Measurements from ENCODE around the gene SLC41A3.
"Not testable (repeated sequence)": the region's sequence is repeated elsewhere in the genome, so short reads cannot be mapped to it uniquely, and the experiment has no call there.

SLC41A3 gene

DNA sequence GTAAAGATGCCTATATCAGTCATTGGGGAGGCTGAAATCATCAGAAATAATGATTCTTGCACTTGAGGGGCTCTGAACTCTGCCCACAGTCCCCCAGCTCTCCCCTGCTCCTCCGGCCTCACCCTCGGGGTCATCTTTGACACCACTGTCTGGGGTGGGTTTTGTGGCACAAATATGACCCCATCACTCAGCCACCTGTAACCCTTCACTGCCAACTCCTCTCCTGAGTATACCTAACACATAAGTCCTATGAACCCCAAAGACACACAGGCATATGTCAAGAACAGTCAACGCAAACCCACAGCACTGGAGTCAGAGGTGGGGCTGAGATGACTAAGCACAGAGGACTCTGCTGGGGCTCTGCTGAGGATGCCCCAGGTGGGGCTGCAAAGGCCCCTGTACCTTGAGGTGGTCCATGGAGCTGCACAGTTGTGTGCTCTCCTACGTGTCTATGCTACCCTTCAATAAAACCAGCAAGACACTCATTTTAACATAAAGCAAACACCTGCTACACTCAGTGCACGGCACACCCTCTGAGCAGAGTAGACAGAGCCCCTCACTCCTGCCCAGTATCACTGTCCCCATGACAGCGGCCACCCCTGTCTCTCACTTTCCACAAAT lies 29.9 kb downstream of the SLC41A3 start:
- DNase-seq (ENCODE audit: low spot score) = no peak

DNA sequence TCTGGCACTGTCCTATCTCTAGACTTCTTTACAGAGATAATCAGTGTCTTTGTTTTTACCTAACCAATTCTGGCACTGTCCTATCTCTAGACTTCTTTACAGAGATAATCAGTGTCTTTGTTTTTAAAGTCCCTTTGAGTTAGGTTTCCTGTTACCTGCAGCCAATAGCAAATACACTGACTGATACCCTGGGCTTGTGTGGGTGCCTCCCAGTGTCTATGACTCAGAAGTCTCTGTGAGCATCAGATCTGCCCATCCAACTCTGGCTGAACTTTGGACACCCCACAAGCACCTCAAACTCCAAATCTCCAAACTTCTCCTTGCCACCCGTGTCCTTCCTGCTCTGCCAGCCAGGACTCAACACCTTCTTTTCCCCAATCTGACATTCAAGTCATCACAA lies 30.4 kb downstream of the SLC41A3 start:
- DNase-seq (ENCODE audit: low spot score) = no peak

DNA sequence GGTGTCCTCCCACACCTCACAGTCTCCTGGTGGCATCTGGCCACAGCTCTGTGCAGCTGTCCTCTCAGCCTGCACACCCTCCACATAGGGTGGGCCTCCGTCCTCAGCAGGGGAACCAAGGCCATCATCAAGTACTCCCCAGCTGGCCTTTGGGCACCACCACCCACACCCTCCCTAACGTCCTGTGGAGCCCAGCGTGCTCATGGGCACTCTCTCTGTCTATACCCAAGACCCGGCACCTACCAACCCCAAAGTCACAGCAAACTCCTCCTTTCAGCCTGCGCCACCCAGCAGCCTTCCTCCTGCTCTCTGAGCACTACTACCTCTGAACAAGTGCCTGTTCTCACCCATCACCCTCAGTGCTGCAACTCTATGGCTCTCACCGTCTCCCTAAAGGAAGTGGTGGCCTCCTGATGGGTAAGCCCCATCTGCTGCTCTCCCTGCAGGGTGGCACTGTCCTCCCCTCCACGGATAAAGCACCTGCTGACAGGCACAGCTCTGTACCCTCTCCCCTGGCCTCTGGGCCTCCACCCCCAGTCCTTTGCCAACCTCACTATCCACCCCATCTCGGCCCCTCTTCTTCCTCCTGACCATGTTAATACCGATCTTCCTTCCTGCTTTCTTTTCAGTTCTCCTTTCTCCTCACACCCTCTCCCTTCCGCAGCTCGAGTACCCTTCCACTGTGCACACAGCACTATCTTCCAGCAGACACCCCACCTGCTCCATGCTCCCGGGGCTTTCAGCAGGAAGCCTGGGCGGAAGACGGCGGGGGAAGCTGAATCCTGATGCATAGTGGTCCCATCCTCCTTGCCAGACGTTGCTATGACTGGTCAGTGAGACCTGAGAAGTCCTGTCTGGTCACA lies 31.5 kb downstream of the SLC41A3 start:
- DNase-seq (ENCODE audit: low spot score) = no peak

DNA sequence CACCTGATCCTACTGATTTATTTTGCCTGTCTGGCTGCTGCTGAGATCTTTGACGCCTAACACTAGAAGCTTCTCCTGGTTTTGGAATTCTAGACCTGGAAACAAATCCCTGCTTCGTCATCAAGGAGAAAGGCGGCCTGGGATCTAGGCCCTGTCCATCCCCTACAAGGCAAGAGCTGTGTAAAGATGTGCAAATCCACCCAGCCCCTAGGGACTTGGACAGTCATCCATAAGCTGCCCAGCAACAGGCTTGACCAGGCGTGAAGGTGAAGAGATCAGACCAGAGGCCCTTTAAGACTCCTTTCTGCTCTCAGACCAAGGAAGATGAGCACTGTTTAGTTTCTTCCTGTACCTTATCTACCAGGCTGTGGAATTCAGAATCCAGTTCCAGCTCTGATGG lies 32.2 kb downstream of the SLC41A3 start:
- DNase-seq (ENCODE audit: low spot score) = no peak

DNA sequence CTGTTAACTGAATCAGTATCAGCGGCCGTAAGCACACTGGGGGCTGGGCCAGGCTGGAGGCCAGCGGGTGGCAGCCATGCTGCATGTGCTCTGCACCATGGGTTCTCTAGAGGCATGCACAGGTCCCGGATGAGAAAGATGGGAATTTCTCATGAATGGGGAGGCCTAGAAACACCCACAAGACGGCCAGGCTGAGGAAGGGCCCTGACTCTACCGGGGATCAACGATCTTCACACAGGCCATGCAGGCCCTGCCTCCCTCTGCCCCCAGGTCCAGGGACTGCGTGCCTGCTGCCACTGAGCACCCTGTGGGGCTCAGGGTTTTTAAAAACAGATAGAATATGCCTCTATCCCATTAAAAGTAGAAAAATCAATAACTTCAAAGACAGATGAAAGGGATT lies 32.7 kb downstream of the SLC41A3 start:
- no peak for DNase-seq (ENCODE audit: low spot score)

GRCh38 chr3:126050626-126051025 lies 33.3 kb downstream of the SLC41A3 start:
- no peak for DNase-seq (ENCODE audit: low spot score)

DNA sequence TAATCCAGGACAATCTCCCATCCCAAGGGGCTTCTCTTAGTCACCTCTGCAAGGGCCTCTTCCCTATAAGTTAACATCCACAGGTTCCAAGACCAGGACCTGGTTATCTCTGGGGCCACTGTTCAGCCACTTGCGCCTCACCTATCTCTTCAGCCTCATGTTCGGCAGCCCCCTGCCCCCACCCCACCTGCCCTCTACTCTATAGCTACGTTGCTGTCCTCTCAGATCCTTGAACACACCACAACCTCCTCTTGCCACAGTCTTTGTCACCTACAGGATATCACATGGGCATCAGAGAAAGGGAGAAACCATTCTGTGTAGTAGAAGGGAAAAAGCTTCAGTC lies 33.9 kb downstream of the SLC41A3 start:
- DNase-seq (ENCODE audit: low spot score) = no peak

GRCh38 chr3:126049289-126050049 lies 34.5 kb downstream of the SLC41A3 start:
- no peak for DNase-seq (ENCODE audit: low spot score)

DNA sequence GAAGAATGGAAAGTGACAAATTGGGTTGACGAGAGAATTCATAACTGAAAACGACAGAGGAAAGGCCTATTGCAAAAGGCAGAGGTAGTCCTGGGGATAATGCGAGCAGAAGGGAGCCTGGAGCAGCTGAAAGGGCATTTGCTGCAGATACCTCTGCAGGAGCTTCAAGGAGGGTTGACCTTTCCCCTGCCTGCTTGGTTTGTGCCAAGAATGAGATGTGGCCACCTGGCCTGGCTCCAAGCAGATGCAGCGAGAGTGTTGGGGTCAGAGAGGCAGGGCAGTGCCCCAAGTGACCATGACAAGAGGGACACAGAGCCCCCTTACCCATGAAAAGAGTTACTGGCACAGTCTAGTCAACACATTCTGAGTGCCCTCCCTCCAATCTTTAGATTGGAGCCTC lies 43.5 kb downstream of the SLC41A3 start:
- no peak for DNase-seq (ENCODE audit: low spot score)

DNA sequence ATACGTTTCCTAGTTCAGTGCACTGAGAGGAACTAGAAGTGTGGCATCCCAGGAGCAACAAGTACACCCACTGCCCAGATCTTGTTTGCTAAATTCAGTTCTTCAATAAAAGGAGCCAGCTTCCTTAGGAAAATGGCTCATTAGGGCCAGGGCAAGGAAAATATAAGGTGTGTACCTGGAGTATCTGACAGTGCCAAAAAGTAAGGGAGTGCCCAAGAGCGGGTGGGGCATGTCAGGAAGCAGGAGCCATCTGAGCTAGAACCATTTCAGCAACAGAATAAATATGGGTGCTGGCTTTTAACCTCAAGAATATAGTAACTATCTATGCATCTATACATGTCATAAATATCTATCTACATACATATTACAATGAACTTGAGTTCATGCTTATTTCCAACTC lies 44.1 kb downstream of the SLC41A3 start:
- no peak for DNase-seq (ENCODE audit: low spot score)

- DNase-seq (ENCODE audit: low spot score) = not testable (repeated sequence)
These were observed 45.1 kb downstream of the SLC41A3 start for GRCh38 chr3:126038791-126039190.

DNA sequence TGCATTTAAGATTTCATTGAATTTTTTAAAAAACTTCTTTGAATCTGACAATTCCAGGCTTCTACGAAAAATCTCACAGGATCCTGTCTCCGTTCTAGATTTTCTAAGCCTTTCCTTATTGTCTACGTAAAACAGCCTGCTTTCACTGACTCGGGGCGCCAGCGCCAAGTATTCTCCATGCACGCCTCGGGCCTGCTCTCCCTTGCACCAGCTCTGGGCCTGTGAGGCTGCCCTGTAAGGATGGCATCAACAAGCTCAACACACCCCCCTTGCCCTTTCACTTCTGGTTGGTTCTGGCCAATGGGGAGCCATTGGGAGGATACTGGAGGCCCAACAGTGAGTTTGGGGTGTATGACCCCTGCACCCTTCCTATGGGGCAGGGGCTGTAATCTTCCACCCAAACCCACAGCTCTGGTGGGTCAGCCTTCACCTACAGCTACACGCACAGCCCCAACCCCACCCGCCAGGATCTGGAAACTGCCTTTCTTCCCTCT lies 47.8 kb downstream of the SLC41A3 start:
- no peak for DNase-seq (ENCODE audit: low spot score)

DNA sequence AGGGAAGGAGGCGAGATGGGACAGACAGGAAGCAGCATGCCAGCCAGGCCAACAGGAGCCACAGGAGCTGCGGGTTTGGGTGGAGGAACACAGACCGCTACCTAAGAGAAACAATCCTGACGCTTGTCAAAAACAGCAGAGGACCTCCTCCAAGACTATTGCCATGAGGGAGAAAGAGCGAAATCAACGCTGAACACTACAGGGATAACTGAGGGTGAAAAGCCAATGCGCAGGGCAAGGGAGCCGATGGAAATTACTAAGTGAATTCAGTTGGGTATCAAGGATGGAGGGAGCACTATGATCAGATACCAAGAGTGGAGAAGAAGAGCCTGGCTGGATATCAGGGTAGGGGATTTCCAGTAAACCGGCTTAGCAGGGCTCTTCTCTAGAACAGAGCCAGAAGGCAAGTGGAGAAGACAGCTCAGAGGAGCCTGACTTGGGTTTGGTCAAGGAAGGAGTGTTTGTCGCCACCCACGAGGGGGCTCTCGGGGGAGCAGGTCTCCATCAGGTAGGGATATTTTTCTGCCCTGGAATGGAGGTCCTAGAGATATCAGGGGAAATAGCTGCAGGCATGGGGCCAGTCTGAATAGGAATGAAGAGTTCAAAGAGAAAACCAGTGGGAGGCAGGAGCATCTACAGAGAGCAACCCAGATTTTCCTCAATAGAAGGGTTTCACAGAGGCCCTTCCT lies 48.4 kb downstream of the SLC41A3 start:
- DNase-seq (ENCODE audit: low spot score) = no peak

DNA sequence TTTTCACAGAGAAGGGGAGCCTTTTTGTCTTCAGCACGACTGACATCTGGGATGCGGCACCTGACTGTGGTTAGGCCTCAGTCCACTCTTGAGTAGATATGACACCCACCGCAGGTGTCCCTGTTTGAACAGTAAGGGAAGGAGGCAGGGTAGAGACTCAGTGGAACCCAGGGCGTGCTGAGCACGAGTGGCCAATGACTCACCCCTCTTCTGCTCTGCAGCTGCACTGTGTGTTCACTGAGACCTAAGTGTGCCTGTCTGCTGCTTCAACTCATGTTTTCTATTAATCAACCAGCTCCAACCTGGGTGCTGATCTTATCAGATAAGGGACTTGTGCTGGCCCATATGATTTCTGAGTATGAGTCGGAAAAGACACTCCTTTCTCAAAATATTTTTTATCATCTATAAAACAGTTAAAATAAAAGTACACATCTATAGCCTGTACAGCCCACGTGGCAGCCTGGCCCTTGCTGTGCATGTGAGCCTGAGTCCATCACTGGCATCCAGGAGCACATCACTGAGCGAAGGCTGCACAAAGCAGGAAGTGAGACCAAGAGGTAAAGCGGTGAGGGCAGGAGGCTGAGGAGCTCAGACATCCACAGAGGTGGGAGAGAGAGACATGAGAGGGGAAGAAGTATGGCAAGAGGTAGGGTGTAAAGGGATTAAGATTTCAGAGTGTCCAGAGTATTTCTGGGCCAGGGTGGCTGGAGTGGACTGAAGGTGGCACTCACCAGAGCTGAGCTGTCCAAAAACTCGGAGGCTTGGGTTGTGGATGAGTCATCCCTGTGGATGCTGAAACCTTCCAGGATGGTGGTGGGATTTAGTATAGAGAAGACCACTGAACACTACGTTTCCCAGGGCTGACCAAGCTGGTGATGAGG lies 49.2 kb downstream of the SLC41A3 start:
- no peak for DNase-seq (ENCODE audit: low spot score)

GRCh38 chr3:126033765-126034164 lies 50.2 kb downstream of the SLC41A3 start:
- DNase-seq (ENCODE audit: low spot score) = no peak

DNA sequence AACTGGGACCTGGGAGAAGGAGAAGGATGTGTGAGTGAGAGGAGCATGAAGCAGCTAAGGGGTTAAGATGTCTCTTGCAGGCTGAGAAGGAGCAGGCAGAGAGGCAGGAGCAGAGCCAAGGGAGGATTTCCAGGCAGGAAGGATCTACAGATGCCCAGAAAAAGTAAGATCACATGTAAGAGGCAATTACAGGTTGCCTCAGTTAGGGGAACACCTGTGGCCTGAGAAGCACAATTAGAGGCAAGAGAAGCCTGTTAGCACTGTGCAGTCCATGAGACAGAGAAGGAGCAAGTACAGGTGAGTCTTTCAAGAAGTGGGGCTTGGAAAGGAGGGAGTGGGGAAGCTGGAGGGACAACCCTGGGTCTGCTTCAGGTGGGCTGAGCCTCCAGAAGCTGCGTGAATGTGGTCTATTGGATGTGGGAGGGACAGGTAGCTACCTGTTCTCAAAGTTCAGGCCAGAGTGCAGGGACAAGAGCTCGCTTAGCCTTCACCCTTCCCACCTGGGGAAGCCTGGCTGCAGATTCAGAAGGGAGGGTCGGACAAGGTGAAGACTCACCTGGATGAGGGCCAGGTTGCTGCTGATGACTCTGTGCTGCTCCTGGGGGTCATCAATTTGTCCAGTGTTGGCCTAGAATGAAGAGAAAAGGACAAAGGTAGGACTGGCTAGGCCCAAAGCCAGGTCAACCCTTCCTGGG lies 50.7 kb downstream of the SLC41A3 start:
- no peak for DNase-seq (ENCODE audit: low spot score)

DNA sequence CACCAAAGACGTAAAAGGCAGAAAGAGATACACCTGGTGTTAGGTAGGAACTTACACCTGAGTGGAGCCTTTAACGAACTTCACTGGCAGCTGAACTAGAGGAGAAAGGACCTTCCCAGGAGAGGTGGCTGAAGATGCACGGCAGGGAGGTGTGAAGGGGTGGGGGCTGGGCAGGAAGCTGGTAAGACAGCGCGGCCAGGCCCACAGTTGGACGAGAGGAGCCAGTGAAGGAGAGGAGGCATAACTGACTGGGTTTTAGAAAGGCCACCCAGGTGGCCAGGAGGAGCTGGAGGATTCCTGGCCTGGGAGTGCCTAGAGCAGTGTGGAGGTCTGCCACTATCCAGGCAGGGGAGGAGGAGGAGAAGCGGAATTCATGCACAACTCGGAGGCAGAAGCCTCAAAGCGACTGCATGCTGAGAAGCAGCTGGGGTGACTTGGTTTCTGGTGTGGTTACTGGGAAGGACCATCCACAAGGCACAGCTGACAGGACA lies 51.9 kb downstream of the SLC41A3 start:
- DNase-seq (ENCODE audit: low spot score) = no peak

- no peak for DNase-seq (ENCODE audit: low spot score)
These were observed 53.5 kb downstream of the SLC41A3 start for GRCh38 chr3:126030455-126030854.

GRCh38 chr3:126029241-126029640 lies 54.7 kb downstream of the SLC41A3 start:
- no peak for DNase-seq (ENCODE audit: low spot score)

DNA sequence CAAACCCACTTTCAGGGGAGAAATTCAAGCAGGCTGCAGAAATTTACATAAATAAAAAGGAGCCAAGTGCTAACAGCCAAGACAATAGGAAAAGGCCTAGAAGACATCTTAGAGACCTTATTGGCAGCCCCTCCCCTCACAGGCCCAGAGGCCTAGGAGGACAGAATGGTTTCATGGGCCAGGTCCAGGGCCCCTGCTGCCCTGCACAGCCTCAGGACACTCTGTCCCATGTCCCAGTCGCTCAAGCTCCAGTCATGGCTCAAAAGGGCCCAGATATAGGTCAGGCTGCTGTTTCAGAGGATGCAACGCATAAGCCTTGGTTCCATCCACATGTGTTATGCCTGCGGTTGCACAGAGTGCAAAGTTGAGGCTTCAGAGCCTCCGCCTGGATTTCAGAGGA lies 55.8 kb downstream of the SLC41A3 start:
- no peak for DNase-seq (ENCODE audit: low spot score)

Measured in globus pallidus (tissue), 1 donor.